Lung (tissue), 12 donors: ENCODE measurements around the gene OR4A16. TPM values are rescaled to one million over a fixed set of nuclear protein-coding genes. Genes with fewer than 3 reads are reported as not detected.

Experiments used
- ATAC-seq: fragments of 200-7000 bp; cut with Tn5 transposase; one replicate; pipeline ENCODE4 v1.9.1; 2020; ENCODE audit warnings: moderate number of reproducible peaks; ENCODE audit not compliant: insufficient read depth, low FRiP score
- DNase-seq, 3 donors: peaks; one replicate each; pipeline ENCODE4 v3.0.0-alpha.2; 2013 to 2017
- H3K27ac ChIP-seq, 2 donors: one replicate each; pipeline ENCODE4 v1.5.1; 2013; ENCODE audit warnings: mild to moderate bottlenecking in 2 of 2, moderate library complexity in 2 of 2, control low read depth in 1 of 2, inconsistent platforms in 1 of 2, low read depth in 1 of 2, low read length in 1 of 2
- H3K27me3 ChIP-seq, 3 donors: one replicate each; pipeline ENCODE4 v1.5.1; 2013; ENCODE audit warnings: low read length in 2 of 3; ENCODE audit not compliant: control insufficient read depth in 3 of 3, insufficient read depth in 3 of 3
- H3K36me3 ChIP-seq, 4 donors: one replicate each; pipeline ENCODE4 v1.5.1; 2013; ENCODE audit warnings: low read length in 4 of 4, mild to moderate bottlenecking in 1 of 4, moderate library complexity in 1 of 4; ENCODE audit not compliant: control insufficient read depth in 4 of 4, insufficient read depth in 4 of 4
- H3K4me1 ChIP-seq, 5 donors: one replicate each; pipeline ENCODE4 v1.5.1; 2013; ENCODE audit warnings: low read length in 5 of 5, mild to moderate bottlenecking in 2 of 5, moderate library complexity in 1 of 5; ENCODE audit not compliant: control insufficient read depth in 5 of 5, insufficient read depth in 5 of 5
- H3K4me3 ChIP-seq: one replicate; pipeline ENCODE4 v1.5.1; 2013; ENCODE audit warnings: mild to moderate bottlenecking, control low read depth, moderate library complexity
- H3K9ac ChIP-seq, 2 donors: one replicate each; pipeline ENCODE4 v1.5.1; 2013; ENCODE audit warnings: low read length in 2 of 2, control low read depth in 1 of 2; ENCODE audit not compliant: insufficient read depth in 1 of 2
- H3K9me3 ChIP-seq, 4 donors: one replicate each; pipeline ENCODE4 v1.5.1; 2013; ENCODE audit warnings: low read length in 3 of 4, mild to moderate bottlenecking in 1 of 4, moderate library complexity in 1 of 4; ENCODE audit not compliant: control insufficient read depth in 4 of 4, insufficient read depth in 3 of 4
- WGBS, 2 donors: extraction: QIAGEN DNeasy Blood & Tissue Kit; methylation state at CpG; one replicate each; pipeline ENCODE4 v1.1.7; 2013; 5-methylcytosine and 5-hydroxymethylcytosine counted together
- polyA plus RNA-seq, 2 donors: library from polyadenylated mRNA; stranded (reverse); fragments of 200-250 nt; gene quantifications; one replicate each; pipeline ENCODE4 v1.2.1, GENCODE V29; 2013
- total RNA-seq, 2 donors: library from RNA; depleted of rRNA in 1 of 2; stranded (reverse); fragments of >200 nt in 1 of 2; gene quantifications; one replicate each; pipeline ENCODE4 v1.2.1, GENCODE V29; 2014 to 2021
- TF ChIP-seq, protein P1 (sequence below): IDR thresholded peaks from 2 replicates; pipeline ENCODE4 v1.5.1; 2012; ENCODE audit warnings: mild to moderate bottlenecking; ENCODE audit errors: control extremely low read depth, extremely low read depth
- donor health status: control.
- donor health status: control.
- donor health status: Bipolar disorder and iron deficiency.
- donor health status: healthy.
- donor health status: DM: yes; HTN: yes; CAD: no.

Gene OR4A16
- total and polyA plus RNA-seq, 4 donors = not detected

- Histone ChIP-seq H3K27ac (no peak overlapping the region), H3K4me3 (no peak overlapping the region), H3K36me3 (no peaks in the 10 kb centered on the region), H3K27me3 (no peaks in the 10 kb centered on the region), H3K9ac (no peak overlapping the region), H3K4me1 (no peaks in the 10 kb centered on the region), H3K9me3 (peaks cover 0 to 18% (median 4%) of the 10 kb centered on the region in 4 donors)
- TF ChIP-seq, protein P1, sequence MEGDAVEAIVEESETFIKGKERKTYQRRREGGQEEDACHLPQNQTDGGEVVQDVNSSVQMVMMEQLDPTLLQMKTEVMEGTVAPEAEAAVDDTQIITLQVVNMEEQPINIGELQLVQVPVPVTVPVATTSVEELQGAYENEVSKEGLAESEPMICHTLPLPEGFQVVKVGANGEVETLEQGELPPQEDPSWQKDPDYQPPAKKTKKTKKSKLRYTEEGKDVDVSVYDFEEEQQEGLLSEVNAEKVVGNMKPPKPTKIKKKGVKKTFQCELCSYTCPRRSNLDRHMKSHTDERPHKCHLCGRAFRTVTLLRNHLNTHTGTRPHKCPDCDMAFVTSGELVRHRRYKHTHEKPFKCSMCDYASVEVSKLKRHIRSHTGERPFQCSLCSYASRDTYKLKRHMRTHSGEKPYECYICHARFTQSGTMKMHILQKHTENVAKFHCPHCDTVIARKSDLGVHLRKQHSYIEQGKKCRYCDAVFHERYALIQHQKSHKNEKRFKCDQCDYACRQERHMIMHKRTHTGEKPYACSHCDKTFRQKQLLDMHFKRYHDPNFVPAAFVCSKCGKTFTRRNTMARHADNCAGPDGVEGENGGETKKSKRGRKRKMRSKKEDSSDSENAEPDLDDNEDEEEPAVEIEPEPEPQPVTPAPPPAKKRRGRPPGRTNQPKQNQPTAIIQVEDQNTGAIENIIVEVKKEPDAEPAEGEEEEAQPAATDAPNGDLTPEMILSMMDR = no peak
- ATAC-seq = no peak
- WGBS, 2 donors = 3 to 10% methylated on average over 1 of the region's 1 CpG
- DNase-seq = no peak
Observed at GRCh38 chr11:55357560-55358184, 14.7 kb downstream of the OR4A16 start.

GRCh38 chr11:55367674-55368073 lies 24.7 kb downstream of the OR4A16 start, which contains the start of gene OR4A15:
OR4A15 (plus strand) TSS chr11:55367974; CDS start chr11:55367974, 0 bp downstream.
- 57 to 64% methylated on average over 4 of the region's 4 CpGs for WGBS, 2 donors
- no peak within 1 kb of the TSS for H3K4me3 ChIP-seq
- no peaks in the 10 kb centered on the region for H3K36me3 ChIP-seq
- no peaks in the 10 kb centered on the region for H3K4me1 ChIP-seq
- H3K27me3 ChIP-seq = no peaks in the 10 kb centered on the region
- H3K9me3 ChIP-seq = peaks cover 0 to 12% (median 0%) of the 10 kb centered on the region in 4 donors
- TF ChIP-seq, protein P1 = no peak
- ATAC-seq (no peak), DNase-seq (no peak)
- H3K9ac ChIP-seq = no peak within 1 kb of the TSS
- no peak within 1 kb of the TSS for H3K27ac ChIP-seq

Other genes with a start within 250 kb of the OR4A16 start
- not detected for gene TRIM48, start 81.0 kb upstream of the OR4A16 start, total RNA-seq
- gene TRIM48, start 81.0 kb upstream of the OR4A16 start, polyA plus RNA-seq = not detected
- not detected for gene OR4A15, start 24.8 kb downstream of the OR4A16 start, total RNA-seq
- not detected for gene OR4A15, start 24.8 kb downstream of the OR4A16 start, polyA plus RNA-seq
- gene OR4C15, start 211.3 kb downstream of the OR4A16 start, total RNA-seq = not detected
- gene OR4C15, start 211.3 kb downstream of the OR4A16 start, polyA plus RNA-seq = not detected
- not detected for gene OR4C16, start 228.9 kb downstream of the OR4A16 start, total RNA-seq
- gene OR4C16, start 228.9 kb downstream of the OR4A16 start, polyA plus RNA-seq = not detected